Renal pelvis (tissue), 12 donors: Measurements from ENCODE around the gene SMIM23. TPM values are rescaled to one million over a fixed set of nuclear protein-coding genes. Genes with fewer than 3 reads are reported as not detected.
A peak's percentile ranks its signal among the peaks of the same experiment; 100 is the strongest.

Source experiments
- DNase-seq: peaks from one replicate; pipeline ENCODE4 v3.0.0-alpha.2; 2013
- long read RNA-seq, 16 experiments: transcript quantifications; one replicate each; lab custom pipeline, GENCODE V29; 2026
- polyA plus RNA-seq, 3 donors: library from polyadenylated mRNA; unstranded; fragments of 120-200 nt; gene quantifications; one replicate each; pipeline ENCODE4 v1.2.1, GENCODE V29; 2013; ENCODE audit not compliant: insufficient read length in 3 of 3

Gene SMIM23
- polyA plus RNA-seq, result not detected
- long read RNA-seq, donor 1, result 0 reads
- long read RNA-seq, donor 2, result 0 reads
- long read RNA-seq, donor 3, result 0 reads
- long read RNA-seq, donor 4, result 0 reads
- long read RNA-seq, donor 5, result 0 reads
- long read RNA-seq, donor 6, result 0 reads
- long read RNA-seq, donor 7, result 0 reads
- long read RNA-seq, donor 8, result 0 reads
- long read RNA-seq, donor 9, result 0 reads
- long read RNA-seq, donor 10, result 0 reads
- long read RNA-seq, donor 11, result 0 reads
- long read RNA-seq, donor 12, result 0 reads
- long read RNA-seq, donor 13, result 0 reads
- long read RNA-seq, donor 14, result 0 reads
- long read RNA-seq, donor 15, result 0 reads
- long read RNA-seq, donor 16, result 0 reads

GRCh38 chr5:171785517-171785916 lies at the start of gene SMIM23:
Gene SMIM23 (plus strand): TSS chr5:171785817. CDS start chr5:171785872, 55 bp downstream.
- DNase-seq, result no peak

GRCh38 chr5:171736976-171737891 lies 48.4 kb upstream of the SMIM23 start:
- peak; percentile 9 for DNase-seq

DNA sequence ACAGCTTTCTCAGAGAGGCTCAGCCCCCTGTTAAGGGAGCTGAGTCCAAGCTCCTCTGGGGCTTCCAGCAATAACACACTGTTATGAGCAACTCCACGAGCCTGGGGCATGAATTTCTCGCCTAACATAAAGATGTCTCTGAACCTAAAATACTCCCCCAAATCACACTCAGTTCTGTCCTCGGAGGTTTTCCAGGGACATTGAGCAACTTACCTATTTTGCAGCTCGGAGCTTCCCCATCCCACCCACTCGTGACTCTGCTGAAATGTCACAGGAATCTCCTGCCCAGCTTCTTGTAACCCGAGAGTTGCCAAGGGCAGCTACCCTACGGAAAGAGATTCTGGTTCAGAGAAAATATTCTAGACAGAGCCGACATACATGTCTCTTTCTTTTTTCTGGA lies 47.1 kb upstream of the SMIM23 start:
- DNase-seq, result no peak

DNA sequence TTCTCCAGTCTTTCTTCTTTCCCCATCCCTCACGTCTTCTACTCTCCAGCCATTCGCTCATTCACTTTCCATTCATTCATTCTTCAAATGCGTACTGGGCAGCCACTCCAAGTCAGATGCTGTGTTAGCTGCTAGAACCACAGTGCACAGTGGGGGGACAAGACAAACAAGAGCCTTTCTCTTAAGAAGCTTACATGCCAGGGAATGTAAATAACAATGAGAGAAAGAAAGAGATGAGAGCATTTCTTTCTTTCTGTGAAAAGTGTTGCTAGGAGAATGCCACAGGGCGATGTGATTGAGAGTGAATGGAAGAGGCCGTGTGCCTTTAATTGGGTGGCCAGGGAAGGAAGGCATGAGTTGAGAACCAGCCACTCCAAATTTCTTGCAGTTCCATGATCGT lies 46.3 kb upstream of the SMIM23 start:
- no peak for DNase-seq

DNA sequence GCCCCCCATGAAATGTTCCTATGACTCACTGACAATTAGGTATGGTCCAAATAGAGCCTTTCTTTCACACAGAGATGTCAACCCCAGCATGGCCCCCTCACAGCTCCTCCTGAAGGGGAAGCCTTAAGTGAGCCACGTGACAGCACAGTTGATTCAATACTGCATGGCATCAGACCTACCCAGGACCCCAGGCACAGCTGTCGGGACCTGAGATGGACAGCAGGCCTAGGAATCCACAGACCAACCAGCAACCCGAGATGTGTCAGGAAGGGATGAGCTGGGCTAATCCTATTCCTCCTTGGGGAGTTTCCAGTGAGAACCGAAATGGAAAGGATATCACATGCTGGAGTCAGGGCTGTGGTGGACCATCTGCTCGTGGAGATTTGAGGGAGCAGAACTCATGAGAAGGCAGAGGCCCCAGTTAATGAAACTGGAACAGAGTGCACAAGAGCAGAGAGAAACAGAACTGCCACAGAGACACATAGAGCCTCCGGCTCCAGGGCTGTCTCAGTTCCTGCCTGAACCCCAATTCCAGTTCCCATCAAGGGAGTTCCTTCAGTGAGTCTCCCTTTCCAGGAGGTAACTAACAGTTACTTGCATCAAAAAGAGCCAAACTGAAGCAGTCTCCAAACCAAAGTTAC lies 42.1 kb upstream of the SMIM23 start:
- DNase-seq, result no peak

GRCh38 chr5:171744264-171744663 lies 41.4 kb upstream of the SMIM23 start:
- no peak for DNase-seq

GRCh38 chr5:171744882-171745281 lies 40.7 kb upstream of the SMIM23 start:
- DNase-seq, result no peak

GRCh38 chr5:171745602-171746001 lies 40.0 kb upstream of the SMIM23 start:
- DNase-seq, result no peak

GRCh38 chr5:171747061-171747859 lies 38.4 kb upstream of the SMIM23 start:
- no peak for DNase-seq

GRCh38 chr5:171748720-171749119 lies 36.9 kb upstream of the SMIM23 start:
- no peak for DNase-seq

GRCh38 chr5:171749365-171749764 lies 36.3 kb upstream of the SMIM23 start:
- DNase-seq, result no peak

DNA sequence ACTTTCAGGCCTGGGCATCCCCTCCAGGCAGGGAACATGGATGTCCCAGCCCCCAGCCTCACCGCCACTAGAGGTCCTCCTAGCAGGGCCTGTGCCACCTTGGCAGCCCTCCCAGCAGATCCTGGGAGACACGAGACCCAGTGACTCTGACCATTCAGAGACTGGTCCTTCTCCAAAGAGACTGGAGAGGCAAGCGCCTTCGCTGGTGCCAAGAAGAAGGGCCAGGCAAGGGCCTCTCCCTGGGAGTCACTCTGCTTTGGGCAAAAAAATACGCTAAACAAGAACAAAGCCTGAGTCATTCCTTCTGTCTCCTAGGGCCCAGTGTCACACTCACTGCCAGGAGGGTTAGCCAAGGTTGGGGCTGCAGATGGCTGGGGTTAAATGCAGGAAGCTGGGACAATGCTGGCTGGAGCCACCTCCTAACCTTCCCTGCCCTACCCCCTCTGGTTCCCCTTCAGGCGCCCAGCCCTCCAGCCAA lies 35.3 kb upstream of the SMIM23 start:
- no peak for DNase-seq

- DNase-seq, result no peak
These were observed 30.2 kb upstream of the SMIM23 start for GRCh38 chr5:171755354-171755821.

DNA sequence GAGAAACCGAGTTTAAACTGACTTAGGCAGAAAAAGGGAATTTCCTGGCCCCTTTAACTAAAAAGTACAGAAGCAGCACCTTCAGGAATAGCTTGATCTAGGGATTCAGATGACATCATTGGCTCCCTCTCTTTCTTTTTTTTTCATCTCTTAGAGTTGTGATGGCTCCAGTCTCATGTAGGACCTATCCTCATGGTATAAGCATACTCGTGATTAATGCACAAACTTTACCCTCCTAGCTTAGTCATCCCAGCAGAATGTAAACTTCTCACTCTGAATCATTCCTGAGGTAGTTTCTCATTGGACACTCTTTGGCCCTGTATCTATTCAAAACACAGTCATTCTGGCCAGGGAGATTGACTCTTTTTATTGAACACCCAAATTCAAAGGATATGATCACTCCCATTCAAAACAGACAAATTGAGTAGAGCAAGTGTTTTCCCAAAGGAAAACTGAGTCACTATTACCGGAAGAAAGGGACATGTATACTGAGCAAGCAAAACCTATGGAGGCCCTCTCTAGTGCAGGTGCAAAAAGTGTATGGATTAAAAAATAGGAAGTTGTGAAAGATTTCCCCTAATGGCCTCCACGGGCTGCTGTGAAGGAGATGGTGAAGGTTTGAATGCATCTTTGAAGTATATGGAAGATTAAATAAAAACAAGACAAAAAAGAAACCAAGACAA lies 27.6 kb upstream of the SMIM23 start:
- DNase-seq, result no peak

DNA sequence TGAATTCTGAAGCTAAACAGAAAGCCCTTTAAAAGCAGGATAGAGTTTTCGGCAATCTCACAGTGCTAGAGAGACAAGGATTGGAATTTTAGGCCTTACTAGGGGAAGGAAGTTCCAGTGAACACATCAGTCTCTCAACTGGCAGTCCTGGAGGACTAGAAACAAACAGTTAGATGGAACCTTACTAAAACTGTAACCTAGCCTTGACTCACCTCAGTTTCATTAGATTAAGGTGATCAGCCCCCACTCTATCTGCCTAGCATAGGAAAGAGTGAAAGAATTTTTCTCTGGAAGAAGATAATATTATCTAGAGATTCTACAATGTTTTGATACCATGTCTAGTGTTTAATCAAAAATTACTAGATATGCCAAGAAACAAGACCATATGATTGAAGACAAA lies 25.8 kb upstream of the SMIM23 start:
- DNase-seq, result no peak

DNA sequence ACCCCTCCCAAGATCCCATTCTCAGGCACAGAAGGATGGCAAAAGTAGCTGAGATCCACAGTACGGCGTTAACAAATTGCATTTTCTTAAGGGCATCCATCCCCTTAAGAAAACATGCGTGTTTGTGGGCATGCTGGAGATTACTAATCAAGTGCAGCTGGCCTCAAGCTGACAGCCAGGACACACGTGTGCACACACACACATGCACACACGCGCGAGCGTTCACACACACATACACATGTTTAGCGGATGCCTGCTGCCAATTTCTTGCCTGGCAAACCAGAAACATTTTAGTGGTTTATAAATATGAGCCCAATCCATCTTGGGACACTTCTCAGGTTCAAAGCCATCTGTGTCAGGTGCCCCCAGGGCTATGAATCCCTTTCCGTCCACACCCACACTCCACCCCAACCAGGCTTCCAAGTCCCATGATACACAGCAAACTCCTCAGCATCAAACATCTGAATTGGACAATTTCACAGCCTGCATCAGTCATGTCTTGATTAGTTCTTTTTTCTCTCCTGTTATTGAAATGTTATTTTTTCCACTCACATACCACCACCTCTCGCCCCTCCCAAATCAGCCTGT lies 23.5 kb upstream of the SMIM23 start:
- DNase-seq, result no peak

DNA sequence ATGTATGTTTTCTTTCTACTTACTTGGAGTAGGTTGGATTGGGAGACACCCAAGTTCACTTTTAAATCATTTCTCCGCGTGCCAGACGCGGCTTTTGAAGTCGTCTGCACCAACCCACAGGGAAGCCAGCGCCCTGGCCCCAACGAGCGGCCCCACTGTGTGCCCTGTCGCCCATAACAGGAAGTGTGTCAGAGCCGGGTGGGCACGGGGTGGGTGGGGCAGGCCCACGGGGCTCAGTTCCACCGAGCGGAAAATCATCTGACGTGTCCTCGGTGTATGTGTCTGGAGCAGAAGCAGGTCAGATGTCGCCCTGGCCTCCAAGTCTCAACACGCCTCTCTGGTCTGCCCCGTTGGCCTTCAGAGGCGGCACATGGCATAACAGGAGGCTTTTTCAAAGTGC lies 22.7 kb upstream of the SMIM23 start:
- DNase-seq, result no peak

DNA sequence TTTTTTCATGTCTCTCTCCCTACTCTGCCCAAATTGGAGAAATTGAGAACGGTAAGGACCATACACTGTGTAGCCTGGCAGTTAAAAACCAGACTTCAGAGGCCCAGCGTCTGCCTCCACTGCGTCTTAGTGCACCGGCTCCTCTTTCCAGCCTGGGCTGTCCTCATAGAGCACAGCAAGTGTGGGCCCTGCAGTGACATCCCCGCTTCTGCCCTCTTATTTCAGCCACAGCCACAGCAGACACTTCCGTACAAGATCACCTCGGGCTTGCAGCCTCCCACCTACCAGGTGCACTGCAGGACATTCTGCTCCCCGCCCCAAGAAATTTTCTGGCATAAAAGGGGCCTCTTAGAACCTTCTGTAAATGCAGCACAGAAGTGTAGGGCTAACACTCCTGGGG lies 21.4 kb upstream of the SMIM23 start:
- no peak for DNase-seq

GRCh38 chr5:171766875-171767274 lies 18.7 kb upstream of the SMIM23 start:
- DNase-seq, result no peak

GRCh38 chr5:171770153-171770552 lies 15.5 kb upstream of the SMIM23 start:
- DNase-seq, result no peak
